ENCODE measurements around the gene NEURL4.

- TF ChIP-seq, protein P1, sequence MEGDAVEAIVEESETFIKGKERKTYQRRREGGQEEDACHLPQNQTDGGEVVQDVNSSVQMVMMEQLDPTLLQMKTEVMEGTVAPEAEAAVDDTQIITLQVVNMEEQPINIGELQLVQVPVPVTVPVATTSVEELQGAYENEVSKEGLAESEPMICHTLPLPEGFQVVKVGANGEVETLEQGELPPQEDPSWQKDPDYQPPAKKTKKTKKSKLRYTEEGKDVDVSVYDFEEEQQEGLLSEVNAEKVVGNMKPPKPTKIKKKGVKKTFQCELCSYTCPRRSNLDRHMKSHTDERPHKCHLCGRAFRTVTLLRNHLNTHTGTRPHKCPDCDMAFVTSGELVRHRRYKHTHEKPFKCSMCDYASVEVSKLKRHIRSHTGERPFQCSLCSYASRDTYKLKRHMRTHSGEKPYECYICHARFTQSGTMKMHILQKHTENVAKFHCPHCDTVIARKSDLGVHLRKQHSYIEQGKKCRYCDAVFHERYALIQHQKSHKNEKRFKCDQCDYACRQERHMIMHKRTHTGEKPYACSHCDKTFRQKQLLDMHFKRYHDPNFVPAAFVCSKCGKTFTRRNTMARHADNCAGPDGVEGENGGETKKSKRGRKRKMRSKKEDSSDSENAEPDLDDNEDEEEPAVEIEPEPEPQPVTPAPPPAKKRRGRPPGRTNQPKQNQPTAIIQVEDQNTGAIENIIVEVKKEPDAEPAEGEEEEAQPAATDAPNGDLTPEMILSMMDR (conservative IDR thresholded peaks at IDR 0.05; ENCODE audit: low read depth in 2 of 2) = no peak
- TF ChIP-seq POLR2AphosphoS5 (IDR thresholded peaks at IDR 0.05; ENCODE audit: low read depth) = no peak
Measured at GRCh38 chr17:7322520-7323194, 6.5 kb downstream of the NEURL4 start.

All from GM23338 (cell line).